ENCODE measurements around the gene ACKR3.

DNA sequence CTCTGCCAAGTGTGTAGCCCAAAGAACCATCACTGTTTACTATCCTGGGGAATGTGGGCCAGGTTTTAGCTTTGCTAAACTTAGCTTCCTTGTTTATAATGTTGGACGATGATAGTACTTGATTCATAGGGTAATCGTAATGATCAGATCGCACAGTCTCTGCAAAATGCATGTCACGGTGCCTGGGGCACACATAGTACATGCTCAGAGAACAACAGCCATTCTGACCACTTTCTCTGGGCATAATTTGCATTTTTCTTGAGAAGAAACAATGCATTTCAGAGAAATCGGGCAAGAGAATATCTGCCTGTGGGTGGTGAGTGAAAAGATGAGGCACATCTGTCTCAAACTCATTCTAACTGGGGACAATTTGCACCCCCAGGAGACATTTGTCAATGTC, 16.3 kb downstream of the ACKR3 start:
- no peak for TF ChIP-seq POLR2A (IDR thresholded peaks at IDR 0.05)
- TF ChIP-seq, protein P1, sequence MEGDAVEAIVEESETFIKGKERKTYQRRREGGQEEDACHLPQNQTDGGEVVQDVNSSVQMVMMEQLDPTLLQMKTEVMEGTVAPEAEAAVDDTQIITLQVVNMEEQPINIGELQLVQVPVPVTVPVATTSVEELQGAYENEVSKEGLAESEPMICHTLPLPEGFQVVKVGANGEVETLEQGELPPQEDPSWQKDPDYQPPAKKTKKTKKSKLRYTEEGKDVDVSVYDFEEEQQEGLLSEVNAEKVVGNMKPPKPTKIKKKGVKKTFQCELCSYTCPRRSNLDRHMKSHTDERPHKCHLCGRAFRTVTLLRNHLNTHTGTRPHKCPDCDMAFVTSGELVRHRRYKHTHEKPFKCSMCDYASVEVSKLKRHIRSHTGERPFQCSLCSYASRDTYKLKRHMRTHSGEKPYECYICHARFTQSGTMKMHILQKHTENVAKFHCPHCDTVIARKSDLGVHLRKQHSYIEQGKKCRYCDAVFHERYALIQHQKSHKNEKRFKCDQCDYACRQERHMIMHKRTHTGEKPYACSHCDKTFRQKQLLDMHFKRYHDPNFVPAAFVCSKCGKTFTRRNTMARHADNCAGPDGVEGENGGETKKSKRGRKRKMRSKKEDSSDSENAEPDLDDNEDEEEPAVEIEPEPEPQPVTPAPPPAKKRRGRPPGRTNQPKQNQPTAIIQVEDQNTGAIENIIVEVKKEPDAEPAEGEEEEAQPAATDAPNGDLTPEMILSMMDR (IDR thresholded peaks at IDR 0.05): no peak

Measured in breast epithelium (tissue), 3 donors.